HEK293 (cell line): ENCODE data around the gene TMEM187.

ENCODE experiments used
- CTCF ChIP-seq: fragments of 450-650 bp; formaldehyde crosslinking; IDR thresholded peaks from 2 replicates; pipeline ENCODE4 v1.5.1; 2016; ENCODE audit warnings: missing biosample characterization, missing genetic modification characterization
- PBX3 ChIP-seq: sonication (generic); formaldehyde crosslinking; IDR thresholded peaks from 2 replicates; pipeline ENCODE4 v1.8.1; 2022; ENCODE audit warnings: mild to moderate bottlenecking, moderate library complexity, missing genetic modification reagents
- ZBTB7A ChIP-seq: fragments of 450-650 bp; formaldehyde crosslinking; IDR thresholded peaks from 2 replicates; pipeline ENCODE4 v1.5.1; 2016; ENCODE audit warnings: low read depth, missing biosample characterization, missing genetic modification characterization
- ZNF24 ChIP-seq: fragments of 450-650 bp; formaldehyde crosslinking; IDR thresholded peaks from 2 replicates; pipeline ENCODE4 v1.5.1; 2016; ENCODE audit warnings: missing biosample characterization, missing genetic modification characterization
- ZNF26 ChIP-seq: fragments of 450-650 bp; formaldehyde crosslinking; IDR thresholded peaks from 2 replicates; pipeline ENCODE4 v1.5.1; 2016; ENCODE audit warnings: missing biosample characterization, missing genetic modification characterization
- ZNF274 ChIP-seq, 2 experiments: fragments of 200-500 bp in 1 of 2; fragments of 450-650 bp in 1 of 2; sonication (Bioruptor generic) in 1 of 2; formaldehyde crosslinking in 1 of 2; IDR thresholded peaks; 2 replicates each; pipeline versions ENCODE4 v1.5.1 to v1.6.1; 2014 to 2016; ENCODE audit warnings: borderline replicate concordance in 1 of 2, inconsistent platforms in 1 of 2, low read length in 1 of 2, missing biosample characterization in 1 of 2, missing genetic modification characterization in 1 of 2
- ZNF544 ChIP-seq: fragments of 450-650 bp; formaldehyde crosslinking; IDR thresholded peaks from 2 replicates; pipeline ENCODE4 v1.5.0; 2017; ENCODE audit warnings: missing biosample characterization, missing genetic modification characterization

GRCh38 chrX:153995504-153995903 lies 22.9 kb downstream of the TMEM187 start:
- TF ChIP-seq ZBTB7A (tag by site-specific recombination) (no peak), CTCF (tag by site-specific recombination) (no peak), ZNF274 (IDR thresholded peaks at IDR 0.05; ENCODE audit: low read length) (no peak), ZNF274 (tag by site-specific recombination; IDR thresholded peaks at IDR 0.05; ENCODE audit: borderline replicate concordance) (no peak), ZNF544 (no peak), ZNF26 (tag by site-specific recombination) (no peak), ZNF24 (tag by site-specific recombination) (no peak), PBX3 (CRISPR knock-in tag) (no peak)
